Lung (tissue), 12 donors: ENCODE measurements around the gene PAPPA. TPM values are rescaled to one million over a fixed set of nuclear protein-coding genes. Genes with fewer than 3 reads are reported as not detected.

Experiments used
- ATAC-seq: fragments of 200-7000 bp; cut with Tn5 transposase; one replicate; pipeline ENCODE4 v1.9.1; 2020; ENCODE audit warnings: moderate number of reproducible peaks; ENCODE audit not compliant: insufficient read depth, low FRiP score
- DNase-seq, 3 donors: peaks; one replicate each; pipeline ENCODE4 v3.0.0-alpha.2; 2013 to 2017
- H3K27ac ChIP-seq, 2 donors: one replicate each; pipeline ENCODE4 v1.5.1; 2013; ENCODE audit warnings: mild to moderate bottlenecking in 2 of 2, moderate library complexity in 2 of 2, control low read depth in 1 of 2, inconsistent platforms in 1 of 2, low read depth in 1 of 2, low read length in 1 of 2
- H3K27me3 ChIP-seq, 3 donors: one replicate each; pipeline ENCODE4 v1.5.1; 2013; ENCODE audit warnings: low read length in 2 of 3; ENCODE audit not compliant: control insufficient read depth in 3 of 3, insufficient read depth in 3 of 3
- H3K36me3 ChIP-seq, 4 donors: one replicate each; pipeline ENCODE4 v1.5.1; 2013; ENCODE audit warnings: low read length in 4 of 4, mild to moderate bottlenecking in 1 of 4, moderate library complexity in 1 of 4; ENCODE audit not compliant: control insufficient read depth in 4 of 4, insufficient read depth in 4 of 4
- H3K4me1 ChIP-seq, 5 donors: one replicate each; pipeline ENCODE4 v1.5.1; 2013; ENCODE audit warnings: low read length in 5 of 5, mild to moderate bottlenecking in 2 of 5, moderate library complexity in 1 of 5; ENCODE audit not compliant: control insufficient read depth in 5 of 5, insufficient read depth in 5 of 5
- H3K4me3 ChIP-seq: one replicate; pipeline ENCODE4 v1.5.1; 2013; ENCODE audit warnings: mild to moderate bottlenecking, control low read depth, moderate library complexity
- H3K9ac ChIP-seq, 2 donors: one replicate each; pipeline ENCODE4 v1.5.1; 2013; ENCODE audit warnings: low read length in 2 of 2, control low read depth in 1 of 2; ENCODE audit not compliant: insufficient read depth in 1 of 2
- H3K9me3 ChIP-seq, 4 donors: one replicate each; pipeline ENCODE4 v1.5.1; 2013; ENCODE audit warnings: low read length in 3 of 4, mild to moderate bottlenecking in 1 of 4, moderate library complexity in 1 of 4; ENCODE audit not compliant: control insufficient read depth in 4 of 4, insufficient read depth in 3 of 4
- whole genome bisulfite sequencing, 2 donors: extraction: QIAGEN DNeasy Blood & Tissue Kit; methylation state at CpG; one replicate each; pipeline ENCODE4 v1.1.7; 2013; 5-methylcytosine and 5-hydroxymethylcytosine counted together
- polyA plus RNA-seq, 2 donors: library from polyadenylated mRNA; stranded (reverse); fragments of 200-250 nt; gene quantifications; one replicate each; pipeline ENCODE4 v1.2.1, GENCODE V29; 2013
- total RNA-seq, 2 donors: library from RNA; depleted of rRNA in 1 of 2; stranded (reverse); fragments of >200 nt in 1 of 2; gene quantifications; one replicate each; pipeline ENCODE4 v1.2.1, GENCODE V29; 2014 to 2021
- TF ChIP-seq, protein P1 (sequence below): IDR thresholded peaks from 2 replicates; pipeline ENCODE4 v1.5.1; 2012; ENCODE audit warnings: mild to moderate bottlenecking; ENCODE audit errors: control extremely low read depth, extremely low read depth
- donor health status: control.
- donor health status: control.
- donor health status: Bipolar disorder and iron deficiency.
- donor health status: healthy.
- donor health status: DM: yes; HTN: yes; CAD: no.

The PAPPA gene
- total and polyA plus RNA-seq, 4 donors: 0.45 to 6.7 (median 3.6) TPM

DNA sequence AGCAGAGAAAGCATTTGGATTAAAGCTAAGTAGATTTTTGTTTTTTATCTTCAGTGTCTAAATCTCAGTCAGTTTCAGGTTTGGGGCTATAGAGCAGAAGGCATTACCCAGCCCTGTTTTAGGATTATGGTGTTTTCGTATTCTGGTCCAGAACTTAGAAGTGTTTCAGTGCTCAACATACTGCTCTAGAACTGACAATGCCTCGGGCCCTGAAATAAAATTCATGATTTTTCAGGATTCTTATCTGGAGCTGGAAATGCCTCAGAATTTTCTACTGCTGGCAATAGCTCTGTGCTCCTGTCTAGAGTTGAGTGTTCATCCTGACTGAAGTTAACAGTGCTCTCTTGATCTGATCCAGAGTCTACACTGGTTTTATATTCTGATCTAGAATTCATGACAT is 163.9 kb downstream of the PAPPA start:
- ATAC-seq (no peak), DNase-seq (no peak)
- H3K4me1 ChIP-seq: peaks cover 0 to 19% (median 6%) of the 10 kb centered on the region in 5 donors
- no peaks in the 10 kb centered on the region for H3K9me3 ChIP-seq
- H3K36me3 ChIP-seq: no peaks in the 10 kb centered on the region
- no peak overlapping the region for H3K27ac ChIP-seq
- 80 to 88% methylated on average over 2 of the region's 2 CpGs for WGBS, 2 donors
- H3K27me3 ChIP-seq: no peaks in the 10 kb centered on the region
- no peak overlapping the region for H3K4me3 ChIP-seq
- TF ChIP-seq, protein P1, sequence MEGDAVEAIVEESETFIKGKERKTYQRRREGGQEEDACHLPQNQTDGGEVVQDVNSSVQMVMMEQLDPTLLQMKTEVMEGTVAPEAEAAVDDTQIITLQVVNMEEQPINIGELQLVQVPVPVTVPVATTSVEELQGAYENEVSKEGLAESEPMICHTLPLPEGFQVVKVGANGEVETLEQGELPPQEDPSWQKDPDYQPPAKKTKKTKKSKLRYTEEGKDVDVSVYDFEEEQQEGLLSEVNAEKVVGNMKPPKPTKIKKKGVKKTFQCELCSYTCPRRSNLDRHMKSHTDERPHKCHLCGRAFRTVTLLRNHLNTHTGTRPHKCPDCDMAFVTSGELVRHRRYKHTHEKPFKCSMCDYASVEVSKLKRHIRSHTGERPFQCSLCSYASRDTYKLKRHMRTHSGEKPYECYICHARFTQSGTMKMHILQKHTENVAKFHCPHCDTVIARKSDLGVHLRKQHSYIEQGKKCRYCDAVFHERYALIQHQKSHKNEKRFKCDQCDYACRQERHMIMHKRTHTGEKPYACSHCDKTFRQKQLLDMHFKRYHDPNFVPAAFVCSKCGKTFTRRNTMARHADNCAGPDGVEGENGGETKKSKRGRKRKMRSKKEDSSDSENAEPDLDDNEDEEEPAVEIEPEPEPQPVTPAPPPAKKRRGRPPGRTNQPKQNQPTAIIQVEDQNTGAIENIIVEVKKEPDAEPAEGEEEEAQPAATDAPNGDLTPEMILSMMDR: no peak
- no peak overlapping the region for H3K9ac ChIP-seq

- DNase-seq (peak; percentile 29 to 71 (median 61)), ATAC-seq (no peak)
- WGBS, 2 donors: 78 to 82% methylated on average over 19 of the region's 19 CpGs
- Histone ChIP-seq H3K4me3 (no peak overlapping the region), H3K9me3 (no peaks in the 10 kb centered on the region), H3K27ac (no peak overlapping the region), H3K36me3 (no peaks in the 10 kb centered on the region), H3K27me3 (no peaks in the 10 kb centered on the region), H3K9ac (no peak overlapping the region), H3K4me1 (peaks cover 0 to 28% (median 8%) of the 10 kb centered on the region in 5 donors)
- TF ChIP-seq, protein P1: no peak
Measured at GRCh38 chr9:116318468-116319374, 165.1 kb downstream of the PAPPA start.

DNA sequence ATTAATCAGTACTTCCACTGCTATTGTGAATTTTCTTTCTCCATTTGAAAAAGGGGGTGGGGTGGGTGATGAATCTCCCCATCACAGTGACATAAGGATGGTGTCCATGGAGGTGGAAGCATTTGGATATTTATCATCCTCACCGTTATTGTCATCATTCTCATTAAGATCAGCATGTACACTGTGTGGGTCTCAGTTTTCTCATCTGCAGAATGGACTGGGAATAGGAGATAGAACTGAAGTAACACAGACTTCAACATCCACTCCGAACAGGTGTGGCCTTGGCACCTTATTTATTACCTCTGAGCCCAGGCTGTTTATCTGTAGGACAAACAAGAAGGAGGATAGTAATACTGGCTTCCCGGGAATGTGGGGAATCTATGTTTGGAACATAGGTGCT is 165.9 kb downstream of the PAPPA start:
- H3K4me3 ChIP-seq: no peak overlapping the region
- no peak for ATAC-seq
- WGBS, 2 donors: 87% methylated on average over 3 of the region's 3 CpGs
- peaks cover 0 to 28% (median 8%) of the 10 kb centered on the region in 5 donors for H3K4me1 ChIP-seq
- TF ChIP-seq, protein P1: no peak
- no peaks in the 10 kb centered on the region for H3K9me3 ChIP-seq
- no peak for DNase-seq
- H3K27ac ChIP-seq: no peak overlapping the region
- no peaks in the 10 kb centered on the region for H3K27me3 ChIP-seq
- H3K9ac ChIP-seq: no peak overlapping the region
- H3K36me3 ChIP-seq: no peaks in the 10 kb centered on the region
